ENCODE data around the gene PHKG2. TPM values are rescaled to one million over a fixed set of nuclear protein-coding genes. Genes with fewer than 3 reads are reported as not detected.
"Not testable (repeated sequence)": the region's sequence is repeated elsewhere in the genome, so short reads cannot be mapped to it uniquely, and the experiment has no call there.

Gene PHKG2
- total RNA-seq, 4 donors from 2014 or later, result 13.5 to 44.7 (median 25.8) TPM

GRCh38 chr16:30700971-30701370 is 47.3 kb upstream of the PHKG2 start:
- H3K27me3 ChIP-seq, result no peaks in the 10 kb centered on the region
- TF ChIP-seq CTCF (IDR thresholded peaks at IDR 0.05) (no peak), POLR2A (IDR thresholded peaks at IDR 0.05) (no peak)
- H3K27ac ChIP-seq, result no peak overlapping the region
- H3K4me1 ChIP-seq, result peaks cover 0 to 10% of the 10 kb centered on the region in 2 donors
- H3K36me3 ChIP-seq, result no peaks in the 10 kb centered on the region
- H3K4me3 ChIP-seq, result no peak overlapping the region
- intact Hi-C loops (cut with DNase I; ENCODE audit: low total_unique reads), result no loop called here
- DNase-seq, result no peak
- no peaks in the 10 kb centered on the region for H3K9me3 ChIP-seq

DNA sequence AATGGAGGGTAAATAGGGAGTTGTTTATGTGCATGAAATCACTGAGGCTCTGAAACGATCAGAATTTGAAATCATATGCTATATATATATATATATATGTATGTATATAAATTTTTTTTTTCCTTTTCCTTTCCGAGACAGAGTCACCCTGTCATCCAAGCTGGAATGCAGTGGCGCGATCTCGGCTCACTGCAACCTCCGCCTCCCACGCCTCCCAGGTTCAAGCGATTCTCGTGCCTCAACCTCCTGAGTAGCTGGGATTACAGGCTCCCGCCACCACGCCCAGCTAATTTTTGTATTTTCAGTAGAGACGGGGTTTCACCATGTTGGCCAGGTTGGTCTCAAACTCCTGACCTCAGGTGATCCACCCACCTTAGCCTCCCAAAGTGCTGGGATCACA is 45.2 kb upstream of the PHKG2 start:
- H3K27ac ChIP-seq; H3K36me3 ChIP-seq; DNase-seq; H3K27me3 ChIP-seq; H3K4me3 ChIP-seq; H3K9me3 ChIP-seq; intact Hi-C loops (cut with DNase I; ENCODE audit: low total_unique reads): not testable (repeated sequence)
- H3K4me1 ChIP-seq, result peaks cover 0 to 10% of the 10 kb centered on the region in 2 donors

GRCh38 chr16:30703971-30704370 is 44.3 kb upstream of the PHKG2 start:
- H3K36me3 ChIP-seq, result no peaks in the 10 kb centered on the region
- H3K4me1 ChIP-seq, result peaks cover 0 to 10% of the 10 kb centered on the region in 2 donors
- H3K27ac ChIP-seq, result no peak overlapping the region
- TF ChIP-seq CTCF (IDR thresholded peaks at IDR 0.05), result no peak
- TF ChIP-seq POLR2A (IDR thresholded peaks at IDR 0.05), result no peak
- no peaks in the 10 kb centered on the region for H3K27me3 ChIP-seq
- H3K4me3 ChIP-seq, result no peak overlapping the region
- intact Hi-C loops (cut with DNase I; ENCODE audit: low total_unique reads), result no loop called here
- no peaks in the 10 kb centered on the region for H3K9me3 ChIP-seq
- DNase-seq, result no peak

DNA sequence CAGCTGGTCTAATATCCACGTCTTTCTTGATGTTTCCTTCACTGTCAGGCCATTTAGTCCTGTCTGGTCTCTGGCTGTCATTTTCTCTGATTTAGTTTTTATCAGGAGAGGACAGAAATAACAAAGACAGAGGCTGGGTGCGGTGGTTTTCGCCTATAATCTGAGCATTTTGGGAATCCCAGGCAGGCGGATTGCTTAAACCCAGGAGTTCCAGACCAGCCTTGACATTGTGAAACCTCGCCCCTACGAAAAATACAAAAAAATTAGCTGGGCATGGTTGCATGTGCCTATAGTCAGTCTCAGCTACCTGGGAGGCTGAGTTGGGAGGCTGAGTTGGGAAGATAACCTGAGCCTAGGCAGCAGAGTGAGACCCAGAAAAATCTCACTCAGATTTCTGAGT is 42.2 kb upstream of the PHKG2 start:
- Histone ChIP-seq H3K27me3 (no peaks in the 10 kb centered on the region), H3K36me3 (no peaks in the 10 kb centered on the region), H3K27ac (no peak overlapping the region), H3K9me3 (no peaks in the 10 kb centered on the region), H3K4me1 (no peaks in the 10 kb centered on the region), H3K4me3 (no peak overlapping the region)
- TF ChIP-seq POLR2A (IDR thresholded peaks at IDR 0.05) (no peak), CTCF (IDR thresholded peaks at IDR 0.05) (no peak)
- no peak for DNase-seq
- intact Hi-C loops (cut with DNase I; ENCODE audit: low total_unique reads), result no loop called here

DNA sequence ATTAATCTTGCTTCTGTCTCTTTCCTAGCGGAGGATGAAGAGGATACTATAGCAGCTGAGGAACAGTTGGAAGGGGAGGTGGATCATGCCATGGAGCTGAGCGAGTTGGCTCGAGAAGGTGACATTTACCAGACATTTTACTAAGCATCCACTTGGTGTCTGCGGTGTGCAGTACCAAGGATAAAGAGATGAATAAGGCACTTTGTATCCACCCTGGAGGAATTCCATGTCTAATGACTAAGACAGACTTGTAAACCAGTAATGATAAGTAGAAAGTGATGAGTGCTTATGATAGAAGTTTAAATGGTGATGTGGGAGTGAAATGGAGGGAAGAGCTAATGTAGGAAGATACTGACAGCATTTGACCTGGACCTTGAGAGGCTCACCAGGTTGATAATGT is 37.3 kb upstream of the PHKG2 start:
- no peak overlapping the region for H3K4me3 ChIP-seq
- intact Hi-C loops (cut with DNase I; ENCODE audit: low total_unique reads), result no loop called here
- no peak for TF ChIP-seq CTCF (IDR thresholded peaks at IDR 0.05)
- H3K27ac ChIP-seq, result no peak overlapping the region
- no peaks in the 10 kb centered on the region for H3K4me1 ChIP-seq
- no peaks in the 10 kb centered on the region for H3K27me3 ChIP-seq
- H3K9me3 ChIP-seq, result no peaks in the 10 kb centered on the region
- H3K36me3 ChIP-seq, result no peaks in the 10 kb centered on the region
- DNase-seq, result no peak

DNA sequence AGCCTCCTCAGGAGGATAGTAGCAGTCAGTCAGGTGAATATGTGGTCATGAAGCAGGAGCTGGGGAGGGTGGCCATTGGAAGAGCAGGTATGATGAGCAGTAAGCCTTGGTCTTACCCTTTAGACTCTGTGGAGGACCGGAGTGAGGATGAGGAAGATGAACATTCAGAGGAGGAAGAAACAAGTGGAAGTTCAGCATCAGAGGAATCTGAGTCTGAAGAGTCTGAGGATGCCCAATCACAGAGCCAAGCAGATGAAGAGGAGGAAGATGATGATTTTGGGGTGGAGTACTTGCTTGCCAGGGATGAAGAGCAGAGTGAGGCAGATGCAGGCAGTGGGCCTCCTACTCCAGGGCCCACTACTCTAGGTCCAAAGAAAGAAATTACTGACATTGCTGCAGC is 36.5 kb upstream of the PHKG2 start:
- no peak overlapping the region for H3K4me3 ChIP-seq
- no peaks in the 10 kb centered on the region for H3K27me3 ChIP-seq
- intact Hi-C loops (cut with DNase I; ENCODE audit: low total_unique reads), result no loop called here
- no peak for TF ChIP-seq POLR2A (IDR thresholded peaks at IDR 0.05)
- no peak for TF ChIP-seq CTCF (IDR thresholded peaks at IDR 0.05)
- no peaks in the 10 kb centered on the region for H3K4me1 ChIP-seq
- no peaks in the 10 kb centered on the region for H3K36me3 ChIP-seq
- no peak overlapping the region for H3K27ac ChIP-seq
- H3K9me3 ChIP-seq, result no peaks in the 10 kb centered on the region
- no peak for DNase-seq

All from uterus (tissue), 4 donors.